Prostate gland (tissue), 2 donors: ENCODE results near the gene FYCO1. TPM values are rescaled to one million over a fixed set of nuclear protein-coding genes. Genes with fewer than 3 reads are reported as not detected.

ENCODE experiments used
- DNase-seq: peaks from one replicate; pipeline ENCODE4 v3.0.0-alpha.2; 2019; ENCODE audit warnings: low spot score
- H3K27ac ChIP-seq, 2 donors: fragments of 200-600 bp; sonication (generic); 2 replicates each; pipeline ENCODE4 v1.5.1; 2017 to 2019
- H3K27me3 ChIP-seq: fragments of 200-600 bp; sonication (generic); replicated peaks from 2 replicates; pipeline ENCODE4 v1.5.1; 2019; ENCODE audit not compliant: insufficient read depth
- H3K36me3 ChIP-seq, 2 donors: fragments of 200-600 bp; sonication (generic); 1 replicate in 1 of 2; 2 replicates in 1 of 2; pipeline versions ENCODE4 v1.5.1 to v1.8.1; 2017 to 2019
- H3K4me1 ChIP-seq: fragments of 200-600 bp; sonication (generic); replicated peaks from 2 replicates; pipeline ENCODE4 v1.5.1; 2019
- H3K4me3 ChIP-seq, 2 donors: fragments of 200-600 bp; sonication (generic); 2 replicates each; pipeline ENCODE4 v1.5.1; 2017 to 2019
- H3K9me3 ChIP-seq: fragments of 200-600 bp; sonication (generic); 2 replicates; pipeline ENCODE4 v1.5.1; 2017
- POLR2A ChIP-seq: fragments of 450-650 bp; IDR thresholded peaks from one replicate; pipeline ENCODE4 v1.6.1; 2016; ENCODE audit warnings: antibody characterized with exemption, mild to moderate bottlenecking
- POLR2AphosphoS5 ChIP-seq: sonication (generic); formaldehyde crosslinking; IDR thresholded peaks from one replicate; pipeline ENCODE4 v1.6.1; 2017; ENCODE audit warnings: antibody characterized with exemption
- WGBS: methylation state at CpG from one replicate; pipeline ENCODE4 v1.1.5; 2018; 5-methylcytosine and 5-hydroxymethylcytosine counted together
- intact Hi-C: fragments of 100-400 bp; cut with DNase I; formaldehyde crosslinking; loops from one replicate; pipeline ENCODE4 v1.14.2; 2022
- total RNA-seq, 2 donors: library from RNA; depleted of rRNA; stranded (reverse); fragments of >200 nt; gene quantifications; one replicate each; pipeline ENCODE4 v1.1.0, GENCODE V29; 2016
- TF ChIP-seq, protein P1 (sequence below), 4 experiments: fragments of 200-600 bp in 2 of 4; fragments of 450-650 bp in 2 of 4; sonication (generic) in 2 of 4; IDR thresholded peaks; 1 replicate in 3 of 4; 2 replicates in 1 of 4; pipeline ENCODE4 v1.5.1; 2016 to 2019; ENCODE audit warnings: antibody characterized with exemption in 4 of 4, mild to moderate bottlenecking in 2 of 4, moderate library complexity in 2 of 4

The FYCO1 gene
- total RNA-seq, 2 donors from 2014 or later = 33.1 to 56.7 TPM

- no peak for TF ChIP-seq POLR2AphosphoS5
- TF ChIP-seq, protein P1, sequence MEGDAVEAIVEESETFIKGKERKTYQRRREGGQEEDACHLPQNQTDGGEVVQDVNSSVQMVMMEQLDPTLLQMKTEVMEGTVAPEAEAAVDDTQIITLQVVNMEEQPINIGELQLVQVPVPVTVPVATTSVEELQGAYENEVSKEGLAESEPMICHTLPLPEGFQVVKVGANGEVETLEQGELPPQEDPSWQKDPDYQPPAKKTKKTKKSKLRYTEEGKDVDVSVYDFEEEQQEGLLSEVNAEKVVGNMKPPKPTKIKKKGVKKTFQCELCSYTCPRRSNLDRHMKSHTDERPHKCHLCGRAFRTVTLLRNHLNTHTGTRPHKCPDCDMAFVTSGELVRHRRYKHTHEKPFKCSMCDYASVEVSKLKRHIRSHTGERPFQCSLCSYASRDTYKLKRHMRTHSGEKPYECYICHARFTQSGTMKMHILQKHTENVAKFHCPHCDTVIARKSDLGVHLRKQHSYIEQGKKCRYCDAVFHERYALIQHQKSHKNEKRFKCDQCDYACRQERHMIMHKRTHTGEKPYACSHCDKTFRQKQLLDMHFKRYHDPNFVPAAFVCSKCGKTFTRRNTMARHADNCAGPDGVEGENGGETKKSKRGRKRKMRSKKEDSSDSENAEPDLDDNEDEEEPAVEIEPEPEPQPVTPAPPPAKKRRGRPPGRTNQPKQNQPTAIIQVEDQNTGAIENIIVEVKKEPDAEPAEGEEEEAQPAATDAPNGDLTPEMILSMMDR (IDR thresholded peaks at IDR 0.05) = no peak
- no peak for TF ChIP-seq POLR2A
- no peaks in the 10 kb centered on the region for H3K4me1 ChIP-seq
- intact Hi-C loops = no loop called here
- no peaks in the 10 kb centered on the region for H3K9me3 ChIP-seq
- no peak overlapping the region for H3K4me3 ChIP-seq
- H3K27me3 ChIP-seq = no peaks in the 10 kb centered on the region
- H3K27ac ChIP-seq = no peak overlapping the region
- DNase-seq = peak; percentile 8
- WGBS = 27% methylated on average over 3 of the region's 3 CpGs
- no peaks in the 10 kb centered on the region for H3K36me3 ChIP-seq
Observed at GRCh38 chr3:45890405-45890804, 105.2 kb downstream of the FYCO1 start.

DNA sequence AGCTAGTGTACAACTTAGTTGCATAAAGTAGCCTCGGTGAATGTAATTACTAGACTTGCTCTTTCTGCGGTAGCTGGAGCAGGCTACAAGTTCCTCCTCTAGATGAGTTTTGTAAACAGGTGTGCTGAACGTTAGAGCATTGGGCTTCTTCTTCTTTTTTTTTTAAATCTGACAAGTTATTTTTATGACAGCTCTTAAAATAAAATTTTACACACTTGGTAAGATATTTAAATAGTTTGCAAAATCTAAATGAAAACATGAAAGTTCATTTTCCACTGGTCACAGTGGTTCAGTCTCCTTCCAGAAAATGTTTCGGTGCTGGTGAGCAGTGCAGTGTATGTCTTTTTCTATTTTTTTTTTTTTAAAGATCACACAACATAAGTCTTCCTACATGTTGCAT, 106.3 kb downstream of the FYCO1 start:
- no peaks in the 10 kb centered on the region for H3K27me3 ChIP-seq
- no peaks in the 10 kb centered on the region for H3K36me3 ChIP-seq
- no peak for TF ChIP-seq POLR2AphosphoS5
- TF ChIP-seq, protein P1 (IDR thresholded peaks at IDR 0.05) = no peak
- TF ChIP-seq POLR2A = no peak
- no peak for DNase-seq
- WGBS = 63% methylated on average over 4 of the region's 4 CpGs
- intact Hi-C loops = no loop called here
- H3K27ac ChIP-seq = no peak overlapping the region
- H3K9me3 ChIP-seq = no peaks in the 10 kb centered on the region
- H3K4me3 ChIP-seq = no peak overlapping the region
- H3K4me1 ChIP-seq = no peaks in the 10 kb centered on the region

DNA sequence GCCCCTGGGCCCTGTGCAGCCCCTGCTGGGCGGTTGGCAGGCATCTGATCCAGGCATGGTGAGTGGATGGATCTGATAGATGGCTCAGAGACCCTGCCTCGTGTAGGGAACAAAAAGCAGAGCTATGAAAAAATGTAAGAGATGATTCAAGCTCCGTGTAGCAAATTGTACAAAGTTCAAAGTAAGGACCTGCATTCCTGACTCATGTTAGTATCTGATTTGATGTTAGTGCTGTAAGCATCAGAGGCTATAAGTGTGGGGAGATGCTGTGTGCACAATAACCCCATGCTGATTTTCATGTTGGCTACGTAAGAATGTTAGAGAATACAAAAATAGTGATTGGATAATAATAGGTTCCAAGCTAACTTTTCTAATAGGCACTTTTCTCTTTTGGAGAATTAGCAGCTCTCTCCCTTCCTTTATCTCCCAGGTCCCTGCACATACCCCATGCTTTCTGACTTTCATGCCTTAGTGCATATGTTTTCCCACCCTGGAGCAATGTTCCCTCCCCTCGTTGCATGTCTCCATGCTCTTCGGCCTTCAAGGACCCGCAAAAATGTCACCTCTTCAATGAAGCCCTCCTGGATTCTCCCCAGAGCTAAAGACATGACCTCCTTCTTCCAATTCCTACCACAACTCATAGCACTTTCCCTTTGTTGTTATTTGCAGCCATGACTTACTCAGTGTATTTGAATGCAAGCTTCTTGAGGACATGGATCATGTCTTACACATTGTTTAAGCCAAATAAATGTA, 107.7 kb downstream of the FYCO1 start:
- 80% methylated on average over 7 of the region's 7 CpGs for WGBS
- intact Hi-C loops = no loop called here

DNA sequence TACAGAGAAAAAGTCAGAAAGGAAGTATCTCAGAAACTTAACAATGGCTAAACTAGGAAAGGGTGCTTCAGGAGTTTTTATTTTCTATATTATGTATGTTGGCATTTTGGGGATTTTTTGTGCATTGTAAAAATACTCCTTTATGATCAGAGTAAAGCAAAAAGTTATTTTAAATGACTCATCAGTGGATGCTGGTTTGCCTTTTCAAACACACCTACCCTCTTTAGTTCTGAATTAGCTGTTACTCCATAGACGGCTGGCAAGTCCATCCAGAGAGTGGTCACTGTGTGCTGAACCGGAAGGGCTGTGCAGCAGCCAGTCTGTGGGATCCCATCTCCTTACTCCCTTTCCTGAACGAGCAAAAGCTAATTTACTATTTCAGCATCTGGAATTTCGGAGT, 108.3 kb downstream of the FYCO1 start:
- H3K27ac ChIP-seq = no peak overlapping the region
- WGBS = 81% methylated on average over 4 of the region's 4 CpGs
- no peaks in the 10 kb centered on the region for H3K9me3 ChIP-seq
- H3K4me3 ChIP-seq = no peak overlapping the region
- H3K36me3 ChIP-seq = no peaks in the 10 kb centered on the region
- no peaks in the 10 kb centered on the region for H3K4me1 ChIP-seq
- no peak for DNase-seq
- no peaks in the 10 kb centered on the region for H3K27me3 ChIP-seq
- intact Hi-C loops = no loop called here
- TF ChIP-seq, protein P1 (IDR thresholded peaks at IDR 0.05) = no peak
- TF ChIP-seq POLR2AphosphoS5 (no peak), POLR2A (no peak)

More for the DNA sequence above, 107.7 kb downstream of the FYCO1 start:
- Histone ChIP-seq H3K4me1 (no peaks in the 10 kb centered on the region), H3K36me3 (no peaks in the 10 kb centered on the region), H3K9me3 (no peaks in the 10 kb centered on the region), H3K4me3 (no peak overlapping the region), H3K27me3 (no peaks in the 10 kb centered on the region), H3K27ac (no peak overlapping the region)
- TF ChIP-seq, protein P1 (IDR thresholded peaks at IDR 0.05) = no peak
- no peak for TF ChIP-seq POLR2AphosphoS5
- TF ChIP-seq POLR2A = no peak
- no peak for DNase-seq
